Heart left ventricle (tissue), 13 donors: ENCODE data around the gene TCF4.

Experiments
- POLR2A ChIP-seq, 2 donors: fragments of 450-650 bp; IDR thresholded peaks; one replicate each; pipeline ENCODE4 v1.6.1; 2017; ENCODE audit warnings: antibody characterized with exemption in 2 of 2, mild to moderate bottlenecking in 2 of 2, moderate library complexity in 2 of 2
- TF ChIP-seq, protein P1 (sequence below), 12 donors: fragments of 200-600 bp; sonication (generic) in 4 of 12; IDR thresholded peaks; one replicate each; pipeline versions ENCODE4 v1.5.0 to v1.8.0; 2018 to 2022; ENCODE audit warnings: antibody characterized with exemption in 12 of 12, mild to moderate bottlenecking in 5 of 12
- donor health status: ischemic (EF 13 %, LVEDD 7.1; RV severe dilation, severe dysfunction).
- donor health status: DM: no; HTN: yes; CAD: no.
- donor health status: DM: no; HTN: no; CAD: no.
- donor health status: ischemic (EF 25% LVEDD 6.9; RV normal size, moderate dysfunction).
- donor health status: ischemic (EF 25% LVEDD 5.7; RV mildly dilated, moderate dysfunction).
- donor health status: ischemic (EF 35%, LVEDD 5.7; RV mildly dilated, moderate dysfunction).
- donor health status: nonischemic (EF 11% LVEDD 7.7; RV severe dilation, severe dysfunction).
- donor health status: DM: yes; HTN: yes; CAD: no.
- donor health status: PGD.
- donor health status: ischemic (EF 29% LVEDD 5.4; RV normal size, mild dysfunction).
- donor health status: nonischemic (EF 23%, LVEDD 6.1; RV moderate dilation, normal function).

- TF ChIP-seq, protein P1, sequence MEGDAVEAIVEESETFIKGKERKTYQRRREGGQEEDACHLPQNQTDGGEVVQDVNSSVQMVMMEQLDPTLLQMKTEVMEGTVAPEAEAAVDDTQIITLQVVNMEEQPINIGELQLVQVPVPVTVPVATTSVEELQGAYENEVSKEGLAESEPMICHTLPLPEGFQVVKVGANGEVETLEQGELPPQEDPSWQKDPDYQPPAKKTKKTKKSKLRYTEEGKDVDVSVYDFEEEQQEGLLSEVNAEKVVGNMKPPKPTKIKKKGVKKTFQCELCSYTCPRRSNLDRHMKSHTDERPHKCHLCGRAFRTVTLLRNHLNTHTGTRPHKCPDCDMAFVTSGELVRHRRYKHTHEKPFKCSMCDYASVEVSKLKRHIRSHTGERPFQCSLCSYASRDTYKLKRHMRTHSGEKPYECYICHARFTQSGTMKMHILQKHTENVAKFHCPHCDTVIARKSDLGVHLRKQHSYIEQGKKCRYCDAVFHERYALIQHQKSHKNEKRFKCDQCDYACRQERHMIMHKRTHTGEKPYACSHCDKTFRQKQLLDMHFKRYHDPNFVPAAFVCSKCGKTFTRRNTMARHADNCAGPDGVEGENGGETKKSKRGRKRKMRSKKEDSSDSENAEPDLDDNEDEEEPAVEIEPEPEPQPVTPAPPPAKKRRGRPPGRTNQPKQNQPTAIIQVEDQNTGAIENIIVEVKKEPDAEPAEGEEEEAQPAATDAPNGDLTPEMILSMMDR (IDR thresholded peaks at IDR 0.05) = no peak
- no peak for TF ChIP-seq POLR2A (IDR thresholded peaks at IDR 0.05)
Measured at GRCh38 chr18:55406451-55406991, 181.5 kb downstream of the TCF4 start.
